Kidney epithelial cell (primary cell): Measurements from ENCODE around the gene PYGO2. TPM values are rescaled to one million over a fixed set of nuclear protein-coding genes. Genes with fewer than 3 reads are reported as not detected.
A peak's percentile ranks its signal among the peaks of the same experiment; 100 is the strongest.

Experiments
- DNase-seq: peaks from one replicate; pipeline ENCODE4 v3.0.0-alpha.2; 2010; ENCODE audit warnings: low read depth
- H3K27me3 ChIP-seq: 2 replicates; pipeline ENCODE4 v1.6.0; 2011; ENCODE audit warnings: low read length; ENCODE audit not compliant: control insufficient read depth, insufficient read depth
- H3K36me3 ChIP-seq: 2 replicates; pipeline ENCODE4 v1.5.1; 2011; ENCODE audit warnings: low read length; ENCODE audit not compliant: control insufficient read depth, insufficient read depth
- H3K4me3 ChIP-seq: 2 replicates; pipeline ENCODE4 v1.5.1; 2011; ENCODE audit warnings: low read depth, mild to moderate bottlenecking, control low read depth, low read length
- total RNA-seq: library from RNA; depleted of rRNA; stranded (reverse); fragments of >200 nt; gene quantifications from 2 replicates; pipeline ENCODE4 v1.2.3, GENCODE V29; 2015
- TF ChIP-seq, protein P1 (sequence below): IDR thresholded peaks from 2 replicates; pipeline ENCODE4 v1.5.1; 2011; ENCODE audit warnings: mild to moderate bottlenecking, moderate library complexity, low read length, control low read depth, inconsistent platforms; ENCODE audit not compliant: insufficient read depth, poor library complexity, severe bottlenecking

The PYGO2 gene
- total RNA-seq, 1 donor from 2014 or later = 21.2 TPM

DNA sequence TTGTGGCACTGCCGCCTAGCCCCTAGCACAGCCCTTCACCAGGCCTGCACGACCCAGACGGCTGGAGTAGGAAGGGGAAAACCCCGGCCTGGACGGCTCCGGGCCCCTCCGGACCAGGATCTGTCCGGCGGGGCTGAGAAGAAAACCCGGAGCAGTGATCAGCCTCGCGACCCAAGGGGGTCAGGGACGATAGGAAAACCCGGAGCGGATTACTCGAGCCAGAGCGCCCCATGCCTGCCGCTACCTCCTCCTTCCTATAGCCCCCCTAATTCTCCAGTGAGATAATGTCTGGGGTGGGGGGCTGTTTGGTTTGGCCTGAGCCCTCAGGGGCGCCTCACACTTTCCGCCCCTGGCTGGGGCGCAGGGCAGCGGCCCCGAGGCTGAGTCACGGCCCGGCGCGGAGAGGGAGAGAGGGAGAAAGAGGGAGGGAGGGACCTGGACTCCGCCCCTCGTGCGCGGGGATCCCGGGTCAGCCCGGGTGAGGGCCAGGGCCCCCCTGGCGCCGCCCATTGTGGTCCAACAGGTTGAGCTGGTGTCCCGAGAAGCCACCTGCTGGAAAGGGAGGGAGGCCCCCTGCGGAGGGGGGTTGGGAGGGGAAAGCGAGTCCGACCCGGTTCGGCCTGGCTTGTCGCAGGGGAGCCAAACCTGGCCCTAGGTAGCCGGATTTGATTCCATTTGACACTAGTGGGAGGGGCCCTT lies 39.3 kb upstream of the PYGO2 start:
- TF ChIP-seq, protein P1, sequence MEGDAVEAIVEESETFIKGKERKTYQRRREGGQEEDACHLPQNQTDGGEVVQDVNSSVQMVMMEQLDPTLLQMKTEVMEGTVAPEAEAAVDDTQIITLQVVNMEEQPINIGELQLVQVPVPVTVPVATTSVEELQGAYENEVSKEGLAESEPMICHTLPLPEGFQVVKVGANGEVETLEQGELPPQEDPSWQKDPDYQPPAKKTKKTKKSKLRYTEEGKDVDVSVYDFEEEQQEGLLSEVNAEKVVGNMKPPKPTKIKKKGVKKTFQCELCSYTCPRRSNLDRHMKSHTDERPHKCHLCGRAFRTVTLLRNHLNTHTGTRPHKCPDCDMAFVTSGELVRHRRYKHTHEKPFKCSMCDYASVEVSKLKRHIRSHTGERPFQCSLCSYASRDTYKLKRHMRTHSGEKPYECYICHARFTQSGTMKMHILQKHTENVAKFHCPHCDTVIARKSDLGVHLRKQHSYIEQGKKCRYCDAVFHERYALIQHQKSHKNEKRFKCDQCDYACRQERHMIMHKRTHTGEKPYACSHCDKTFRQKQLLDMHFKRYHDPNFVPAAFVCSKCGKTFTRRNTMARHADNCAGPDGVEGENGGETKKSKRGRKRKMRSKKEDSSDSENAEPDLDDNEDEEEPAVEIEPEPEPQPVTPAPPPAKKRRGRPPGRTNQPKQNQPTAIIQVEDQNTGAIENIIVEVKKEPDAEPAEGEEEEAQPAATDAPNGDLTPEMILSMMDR = peak; percentile 1
- DNase-seq = no peak
- Histone ChIP-seq H3K36me3 (no peaks in the 10 kb centered on the region), H3K4me3 (peak overlapping the region; percentile 94), H3K27me3 (no peaks in the 10 kb centered on the region)

DNA sequence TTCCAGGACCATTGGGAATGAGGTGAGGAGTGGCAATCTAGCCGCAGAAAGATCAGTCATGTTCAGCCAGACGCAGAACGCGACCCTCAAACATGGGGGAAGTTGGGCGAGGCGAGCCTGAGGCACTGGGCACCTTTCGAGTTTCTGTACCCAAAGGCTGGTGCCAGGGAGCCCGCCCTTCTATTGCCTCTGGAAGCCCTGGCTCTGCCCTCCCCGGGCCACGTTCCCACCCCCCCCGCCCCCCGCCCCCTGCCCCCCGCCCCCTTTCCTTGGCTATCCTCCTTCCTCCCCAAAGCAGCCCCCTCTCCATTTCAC lies 38.8 kb upstream of the PYGO2 start:
- Histone ChIP-seq H3K4me3 (peak overlapping the region; percentile 94), H3K27me3 (no peaks in the 10 kb centered on the region), H3K36me3 (no peaks in the 10 kb centered on the region)
- no peak for DNase-seq
- TF ChIP-seq, protein P1 = no peak

DNA sequence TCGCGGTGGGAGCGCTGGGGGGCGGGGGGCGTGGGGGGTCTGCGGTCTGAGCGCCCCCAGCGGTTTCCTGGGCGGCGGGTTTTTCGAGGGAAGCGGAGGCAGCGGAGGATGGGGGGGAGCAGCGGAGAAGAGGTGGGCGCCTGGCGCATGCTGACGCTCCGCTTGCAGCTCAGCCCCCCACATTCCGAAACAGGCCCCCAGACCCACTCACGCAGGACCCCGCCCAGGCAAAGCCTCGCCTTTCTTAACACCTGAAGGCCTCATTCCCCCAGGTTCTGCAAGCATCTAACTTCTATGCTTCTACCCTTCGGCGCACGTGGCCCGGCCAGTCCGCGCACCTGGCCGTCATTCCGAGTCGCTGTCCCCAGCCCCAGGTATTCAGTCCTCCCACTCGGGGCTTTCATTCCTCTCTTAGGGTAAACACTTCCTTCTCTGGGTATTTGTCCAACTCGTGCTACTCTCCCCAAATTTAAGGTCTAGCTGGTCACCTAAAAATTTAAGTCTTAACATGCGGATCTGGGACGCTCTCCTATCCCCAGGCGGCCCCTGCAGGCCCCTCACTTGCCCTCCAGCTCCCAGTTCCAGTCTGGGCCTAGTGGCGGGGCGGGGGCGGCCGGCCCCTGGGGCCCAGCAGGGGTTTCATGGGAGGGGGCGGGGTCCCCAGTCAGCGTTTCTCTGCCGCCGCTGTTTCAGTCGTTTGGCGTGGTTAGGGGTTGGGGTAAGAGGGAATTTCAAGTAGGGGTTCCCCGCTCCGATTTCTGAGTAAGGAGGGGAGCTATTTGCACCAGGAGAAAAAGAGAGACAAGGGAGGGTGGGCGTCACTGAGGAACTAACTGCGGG lies 38.2 kb upstream of the PYGO2 start:
- TF ChIP-seq, protein P1 = no peak
- no peaks in the 10 kb centered on the region for H3K36me3 ChIP-seq
- H3K4me3 ChIP-seq = peak overlapping the region; percentile 94
- H3K27me3 ChIP-seq = no peaks in the 10 kb centered on the region
- no peak for DNase-seq

DNA sequence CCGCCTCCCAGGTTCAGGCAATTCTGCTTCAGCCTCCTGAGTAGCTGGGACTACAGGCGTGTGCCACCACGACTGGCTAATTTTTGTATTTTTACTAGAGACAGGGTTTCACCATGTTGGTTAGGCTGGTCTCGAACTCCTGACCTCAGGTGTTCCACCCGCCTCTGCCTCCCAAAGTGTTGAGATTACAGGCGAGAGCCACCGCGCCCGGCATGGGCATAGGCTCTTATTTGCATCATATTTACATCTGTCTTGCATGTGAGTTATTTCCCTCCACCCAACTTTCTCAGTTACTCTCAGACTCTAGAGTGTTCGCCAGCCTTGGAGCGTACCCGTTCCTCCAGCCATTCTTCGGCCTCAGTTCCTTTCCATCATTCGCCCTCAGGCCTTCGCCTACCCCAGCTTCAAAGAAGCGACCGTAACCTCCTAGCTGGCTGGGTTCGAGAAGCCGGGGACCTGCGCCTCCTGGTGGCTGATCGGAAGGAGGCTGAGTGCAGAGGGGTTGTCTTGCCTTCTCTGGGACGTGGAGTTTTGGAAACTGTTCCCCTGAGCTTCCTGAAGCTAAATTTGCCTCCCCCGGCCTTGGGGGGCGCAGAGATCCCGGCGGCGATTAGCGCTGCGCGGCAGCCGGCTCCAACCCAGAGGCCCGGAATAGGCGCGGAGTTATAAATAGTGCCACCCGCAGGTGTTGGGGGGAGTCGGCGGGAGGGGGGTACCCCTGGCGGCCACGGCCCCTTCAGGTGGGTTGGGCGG lies 37.4 kb upstream of the PYGO2 start:
- no peak for DNase-seq
- TF ChIP-seq, protein P1 = peak; percentile 93
- H3K4me3 ChIP-seq = peak overlapping the region; percentile 1
- no peaks in the 10 kb centered on the region for H3K27me3 ChIP-seq
- no peaks in the 10 kb centered on the region for H3K36me3 ChIP-seq

DNA sequence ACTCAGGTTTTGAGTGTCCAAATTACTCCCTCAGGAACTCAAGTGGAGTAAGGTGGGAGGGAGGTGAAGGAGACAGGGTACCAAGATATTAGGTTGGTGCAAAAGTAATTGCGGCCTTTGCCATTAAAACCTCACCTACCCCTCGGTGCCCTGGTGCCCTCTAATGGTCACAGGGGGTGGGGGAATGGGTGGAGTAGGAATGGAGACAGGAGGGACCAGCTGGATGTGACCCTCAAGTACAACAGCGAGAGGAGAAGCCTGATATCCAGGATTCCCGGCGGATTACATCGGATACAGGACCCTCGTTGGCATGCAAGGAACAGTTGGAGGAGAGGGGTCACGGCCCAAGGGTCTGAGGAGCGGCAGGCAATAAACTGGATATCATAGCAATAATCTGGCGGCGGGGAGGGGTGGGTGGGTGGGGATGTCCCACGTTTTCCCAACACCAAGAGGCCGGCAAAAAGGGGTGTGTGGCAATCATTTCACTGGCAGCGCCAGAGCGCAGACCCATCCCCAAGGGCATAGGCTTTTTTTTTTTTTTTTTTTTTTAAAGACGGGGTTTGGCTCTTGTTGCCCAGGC lies 36.7 kb upstream of the PYGO2 start:
- no peaks in the 10 kb centered on the region for H3K36me3 ChIP-seq
- H3K4me3 ChIP-seq = no peak overlapping the region
- no peaks in the 10 kb centered on the region for H3K27me3 ChIP-seq
- no peak for DNase-seq
- TF ChIP-seq, protein P1 = peak; percentile 5
